Prostate gland (tissue), 2 donors: ENCODE results near the gene VASP. TPM values are rescaled to one million over a fixed set of nuclear protein-coding genes. Genes with fewer than 3 reads are reported as not detected.

Experiments
- DNase-seq: peaks from one replicate; pipeline ENCODE4 v3.0.0-alpha.2; 2019; ENCODE audit warnings: low spot score
- H3K27ac ChIP-seq, 2 donors: fragments of 200-600 bp; sonication (generic); 2 replicates each; pipeline ENCODE4 v1.5.1; 2017 to 2019
- H3K27me3 ChIP-seq: fragments of 200-600 bp; sonication (generic); replicated peaks from 2 replicates; pipeline ENCODE4 v1.5.1; 2019; ENCODE audit not compliant: insufficient read depth
- H3K36me3 ChIP-seq, 2 donors: fragments of 200-600 bp; sonication (generic); 1 replicate in 1 of 2; 2 replicates in 1 of 2; pipeline versions ENCODE4 v1.5.1 to v1.8.1; 2017 to 2019
- H3K4me1 ChIP-seq: fragments of 200-600 bp; sonication (generic); replicated peaks from 2 replicates; pipeline ENCODE4 v1.5.1; 2019
- H3K4me3 ChIP-seq, 2 donors: fragments of 200-600 bp; sonication (generic); 2 replicates each; pipeline ENCODE4 v1.5.1; 2017 to 2019
- H3K9me3 ChIP-seq: fragments of 200-600 bp; sonication (generic); 2 replicates; pipeline ENCODE4 v1.5.1; 2017
- CTCF ChIP-seq, 4 experiments: fragments of 200-600 bp in 2 of 4; fragments of 450-650 bp in 2 of 4; sonication (generic) in 2 of 4; IDR thresholded peaks; 1 replicate in 3 of 4; 2 replicates in 1 of 4; pipeline ENCODE4 v1.5.1; 2016 to 2019; ENCODE audit warnings: antibody characterized with exemption in 4 of 4, mild to moderate bottlenecking in 2 of 4, moderate library complexity in 2 of 4
- POLR2A ChIP-seq: fragments of 450-650 bp; IDR thresholded peaks from one replicate; pipeline ENCODE4 v1.6.1; 2016; ENCODE audit warnings: antibody characterized with exemption, mild to moderate bottlenecking
- POLR2AphosphoS5 ChIP-seq: sonication (generic); formaldehyde crosslinking; IDR thresholded peaks from one replicate; pipeline ENCODE4 v1.6.1; 2017; ENCODE audit warnings: antibody characterized with exemption
- WGBS: methylation state at CpG from one replicate; pipeline ENCODE4 v1.1.5; 2018; 5-methylcytosine and 5-hydroxymethylcytosine counted together
- intact Hi-C: fragments of 100-400 bp; cut with DNase I; formaldehyde crosslinking; loops from one replicate; pipeline ENCODE4 v1.14.2; 2022
- total RNA-seq, 2 donors: library from RNA; depleted of rRNA; stranded (reverse); fragments of >200 nt; gene quantifications; one replicate each; pipeline ENCODE4 v1.1.0, GENCODE V29; 2016

Gene VASP
- total RNA-seq, 2 donors from 2014 or later, result 82.7 to 119 TPM

GRCh38 chr19:45517641-45518468, 10.6 kb downstream of the VASP start:
- Histone ChIP-seq H3K9me3 (no peaks in the 10 kb centered on the region), H3K4me3 (no peak overlapping the region), H3K27me3 (no peaks in the 10 kb centered on the region), H3K36me3 (peaks cover 0 to 23% of the 10 kb centered on the region in 2 donors), H3K4me1 (peaks cover 13% of the 10 kb centered on the region), H3K27ac (no peak overlapping the region)
- WGBS, result 87% methylated on average over 50 of the region's 50 CpGs
- intact Hi-C loops, result no loop called here
- no peak for DNase-seq
- TF ChIP-seq POLR2AphosphoS5, result no peak
- no peak for TF ChIP-seq POLR2A
- no peak for TF ChIP-seq CTCF (IDR thresholded peaks at IDR 0.05)

GRCh38 chr19:45518469-45518826, 11.2 kb downstream of the VASP start:
- Histone ChIP-seq H3K4me3 (no peak overlapping the region), H3K27ac (no peak overlapping the region), H3K4me1 (peaks cover 13% of the 10 kb centered on the region), H3K36me3 (peaks cover 0 to 23% of the 10 kb centered on the region in 2 donors), H3K27me3 (no peaks in the 10 kb centered on the region), H3K9me3 (no peaks in the 10 kb centered on the region)
- intact Hi-C loops, result no loop called here
- no peak for DNase-seq
- WGBS, result 79% methylated on average over 7 of the region's 7 CpGs
- TF ChIP-seq POLR2AphosphoS5, result no peak
- TF ChIP-seq POLR2A, result no peak
- TF ChIP-seq CTCF (IDR thresholded peaks at IDR 0.05), result no peak

- H3K36me3 ChIP-seq, result peaks cover 0 to 23% of the 10 kb centered on the region in 2 donors
- H3K4me3 ChIP-seq, result no peak overlapping the region
- TF ChIP-seq CTCF (IDR thresholded peaks at IDR 0.05), result no peak
- DNase-seq, result no peak
- no peaks in the 10 kb centered on the region for H3K4me1 ChIP-seq
- no peaks in the 10 kb centered on the region for H3K27me3 ChIP-seq
- intact Hi-C loops, result loop anchor here (2.0 kb wide), 1 partner anchor 121 kb away; no protein-coding TSS in a partner anchor
- WGBS, result 85% methylated on average over 24 of the region's 24 CpGs
- no peaks in the 10 kb centered on the region for H3K9me3 ChIP-seq
- no peak overlapping the region for H3K27ac ChIP-seq
Measured at GRCh38 chr19:45522010-45522941, 15.0 kb downstream of the VASP start.

GRCh38 chr19:45523642-45524256, 16.5 kb downstream of the VASP start:
- intact Hi-C loops, result loop anchor here (2.0 kb wide), 1 partner anchor 119 kb away; no protein-coding TSS in a partner anchor
- Histone ChIP-seq H3K27me3 (no peaks in the 10 kb centered on the region), H3K36me3 (peaks cover 0 to 16% of the 10 kb centered on the region in 2 donors), H3K4me3 (no peak overlapping the region), H3K4me1 (no peaks in the 10 kb centered on the region), H3K9me3 (no peaks in the 10 kb centered on the region), H3K27ac (peak overlapping the region in 1 of 2 donors; percentile 29)
- TF ChIP-seq POLR2A, result no peak
- TF ChIP-seq POLR2AphosphoS5, result peak; percentile 86
- peak; percentile 81 to 98 (median 96) for TF ChIP-seq CTCF (IDR thresholded peaks at IDR 0.05)
- WGBS, result 70% methylated on average over 9 of the region's 9 CpGs
- DNase-seq, result peak; percentile 84
